Measurements from ENCODE around the gene METAP2.

Gene METAP2

DNA sequence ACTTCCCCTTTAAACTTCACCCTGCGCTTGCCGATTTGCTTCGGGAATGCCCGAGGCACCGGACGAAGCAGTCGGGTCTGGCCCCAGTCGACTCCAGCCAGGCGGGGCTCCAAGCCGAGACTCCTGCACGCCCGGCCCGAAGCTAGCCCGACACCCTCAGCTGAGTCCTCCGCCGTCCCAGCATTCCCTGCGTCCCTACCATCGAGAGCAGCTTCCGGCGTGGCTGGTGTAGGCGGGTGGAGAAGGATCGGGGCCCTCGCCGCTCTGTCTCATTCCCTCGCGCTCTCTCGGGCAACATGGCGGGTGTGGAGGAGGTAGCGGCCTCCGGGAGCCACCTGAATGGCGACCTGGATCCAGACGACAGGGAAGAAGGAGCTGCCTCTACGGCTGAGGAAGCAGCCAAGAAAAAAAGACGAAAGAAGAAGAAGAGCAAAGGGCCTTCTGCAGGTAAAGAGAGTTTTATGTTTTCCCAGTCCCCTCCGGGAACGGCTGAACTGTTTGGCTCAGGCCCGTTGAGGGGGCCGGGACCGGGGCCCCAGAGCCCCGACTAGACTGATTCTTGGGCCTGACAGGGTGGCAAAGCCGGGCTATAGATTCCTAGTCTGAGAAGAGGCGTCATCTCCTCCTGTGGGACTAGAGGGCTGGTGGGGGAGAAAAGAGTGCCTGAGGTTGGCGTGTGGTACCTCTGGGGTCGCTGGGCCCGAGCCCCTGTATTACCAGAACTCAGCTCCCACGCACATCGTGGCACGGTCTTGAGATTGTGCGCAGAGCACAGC lies at the start of gene METAP2:
Gene METAP2, plus strand, starts transcription at position 269 of the 776 bp plus-strand sequence. Its CDS starts 28 bp downstream, at position 297.
- H3K4me1 ChIP-seq (ENCODE audit: control insufficient read depth, low read length) = peaks cover 55% of the 10 kb centered on the region
- no peaks in the 10 kb centered on the region for H3K9me3 ChIP-seq (ENCODE audit: control insufficient read depth, insufficient read depth, low read length)
- H4K20me1 ChIP-seq (ENCODE audit: control insufficient read depth, insufficient read depth, low read depth, low read length) = peaks cover 16% of the 10 kb centered on the region; the same call in 1 of the 2 replicates
- TF ChIP-seq EZH2phosphoT487 (IDR thresholded peaks at IDR 0.05; ENCODE audit: borderline replicate concordance, low read length) (no peak), CTCF (IDR thresholded peaks at IDR 0.05; ENCODE audit: low read depth, low read length, poor library complexity, severe bottlenecking) (no peak)
- no peaks in the 10 kb centered on the region for H3K9me2 ChIP-seq (replicated peaks; ENCODE audit: control insufficient read depth, low read length)
- peaks cover 55% of the 10 kb centered on the region for H3K36me3 ChIP-seq (ENCODE audit: control insufficient read depth, low read length)
- H3K79me2 ChIP-seq (ENCODE audit: control insufficient read depth, low read length) = peaks cover 72% of the 10 kb centered on the region
- no peaks in the 10 kb centered on the region for H3F3A ChIP-seq (ENCODE audit: control insufficient read depth, insufficient read depth)
- peak within 1 kb of the TSS; percentile 99 for H3K4me3 ChIP-seq (ENCODE audit: low read length)
- H3K27me3 ChIP-seq (ENCODE audit: control insufficient read depth, low read length) = no peaks in the 10 kb centered on the region
- H3K27ac ChIP-seq (ENCODE audit: low read depth, low read length) = peak within 1 kb of the TSS; percentile 79
- H3K4me2 ChIP-seq (ENCODE audit: low read length) = peak within 1 kb of the TSS; percentile 64

- Histone ChIP-seq H3K27me3 (ENCODE audit: control insufficient read depth, low read length) (no peaks in the 10 kb centered on the region), H3K4me3 (ENCODE audit: low read length) (no peak overlapping the region), H3K9me2 (replicated peaks; ENCODE audit: control insufficient read depth, low read length) (no peaks in the 10 kb centered on the region), H3F3A (ENCODE audit: control insufficient read depth, insufficient read depth) (0 out of 2 replicates have a peak, but pooled peaks cover 7% of the 10 kb centered on the region), H3K79me2 (ENCODE audit: control insufficient read depth, low read length) (no peaks in the 10 kb centered on the region), H3K9me3 (ENCODE audit: control insufficient read depth, insufficient read depth, low read length) (no peaks in the 10 kb centered on the region), H4K20me1 (ENCODE audit: control insufficient read depth, insufficient read depth, low read depth, low read length) (no peaks in the 10 kb centered on the region), H3K27ac (ENCODE audit: low read depth, low read length) (no peak overlapping the region), H3K4me1 (ENCODE audit: control insufficient read depth, low read length) (peaks cover 40% of the 10 kb centered on the region), H3K36me3 (ENCODE audit: control insufficient read depth, low read length) (no peaks in the 10 kb centered on the region), H3K4me2 (ENCODE audit: low read length) (no peak overlapping the region)
- TF ChIP-seq CTCF (IDR thresholded peaks at IDR 0.05; ENCODE audit: low read depth, low read length, poor library complexity, severe bottlenecking) = no peak
- TF ChIP-seq EZH2phosphoT487 (IDR thresholded peaks at IDR 0.05; ENCODE audit: borderline replicate concordance, low read length) = no peak
These were observed 49.5 kb upstream of the METAP2 start for GRCh38 chr12:95424271-95424994.

- Histone ChIP-seq H3K4me2 (ENCODE audit: low read length) (no peak overlapping the region), H3K4me3 (ENCODE audit: low read length) (no peak overlapping the region), H3K4me1 (ENCODE audit: control insufficient read depth, low read length) (peaks cover 34% of the 10 kb centered on the region), H3K9me2 (replicated peaks; ENCODE audit: control insufficient read depth, low read length) (no peaks in the 10 kb centered on the region), H3K79me2 (ENCODE audit: control insufficient read depth, low read length) (no peaks in the 10 kb centered on the region), H4K20me1 (ENCODE audit: control insufficient read depth, insufficient read depth, low read depth, low read length) (no peaks in the 10 kb centered on the region), H3F3A (ENCODE audit: control insufficient read depth, insufficient read depth) (0 out of 2 replicates have a peak, but pooled peaks cover 5% of the 10 kb centered on the region), H3K27ac (ENCODE audit: low read depth, low read length) (no peak overlapping the region), H3K36me3 (ENCODE audit: control insufficient read depth, low read length) (no peaks in the 10 kb centered on the region), H3K27me3 (ENCODE audit: control insufficient read depth, low read length) (no peaks in the 10 kb centered on the region), H3K9me3 (ENCODE audit: control insufficient read depth, insufficient read depth, low read length) (no peaks in the 10 kb centered on the region)
- no peak for TF ChIP-seq CTCF (IDR thresholded peaks at IDR 0.05; ENCODE audit: low read depth, low read length, poor library complexity, severe bottlenecking)
- TF ChIP-seq EZH2phosphoT487 (IDR thresholded peaks at IDR 0.05; ENCODE audit: borderline replicate concordance, low read length) = no peak
These were observed 44.8 kb upstream of the METAP2 start for GRCh38 chr12:95429172-95429510.

Measured in DOHH2 (cell line).